IPS DF 4.7 (cell line): ENCODE measurements around the gene NPAS1.

Experiments used
- DNase-seq: peaks from one replicate; pipeline ENCODE4 v3.0.0-alpha.2; 2013; ENCODE audit warnings: low spot score; ENCODE audit errors: extremely low read depth

NPAS1 gene

GRCh38 chr19:47020132-47020805 is 632 bp downstream of the NPAS1 start:
- no peak for DNase-seq

- no peak for DNase-seq
These were observed 1.4 kb downstream of the NPAS1 start for GRCh38 chr19:47020992-47021496.

GRCh38 chr19:47021536-47022139 is 2.0 kb downstream of the NPAS1 start:
- no peak for DNase-seq

- no peak for DNase-seq
These were observed 2.5 kb downstream of the NPAS1 start for GRCh38 chr19:47022140-47022536.

GRCh38 chr19:47022541-47023447 is 3.2 kb downstream of the NPAS1 start:
- no peak for DNase-seq

- no peak for DNase-seq
These were observed 3.8 kb downstream of the NPAS1 start for GRCh38 chr19:47023448-47023794.

GRCh38 chr19:47024502-47024901 is 4.9 kb downstream of the NPAS1 start:
- no peak for DNase-seq

GRCh38 chr19:47026156-47026555 is 6.5 kb downstream of the NPAS1 start:
- no peak for DNase-seq

- DNase-seq: no peak
These were observed 7.3 kb downstream of the NPAS1 start for GRCh38 chr19:47026889-47027288.

- no peak for DNase-seq
These were observed 8.0 kb downstream of the NPAS1 start for GRCh38 chr19:47027586-47028088.

GRCh38 chr19:47028195-47028601 is 8.6 kb downstream of the NPAS1 start:
- DNase-seq: no peak

GRCh38 chr19:47032171-47032811 is 12.7 kb downstream of the NPAS1 start:
- no peak for DNase-seq

GRCh38 chr19:47035127-47036096 is 15.8 kb downstream of the NPAS1 start:
- DNase-seq: no peak

GRCh38 chr19:47036097-47036651 is 16.5 kb downstream of the NPAS1 start:
- DNase-seq: no peak

GRCh38 chr19:47037766-47038165 is 18.1 kb downstream of the NPAS1 start:
- no peak for DNase-seq

- no peak for DNase-seq
These were observed 19.7 kb downstream of the NPAS1 start for GRCh38 chr19:47039239-47039874.

- DNase-seq: no peak
These were observed 21.2 kb downstream of the NPAS1 start for GRCh38 chr19:47040869-47041268.

GRCh38 chr19:47044946-47045866 is 25.6 kb downstream of the NPAS1 start:
- no peak for DNase-seq
